GM12878 (cell line): ENCODE measurements around the gene RIIAD1. TPM values are rescaled to one million over a fixed set of nuclear protein-coding genes. Genes with fewer than 3 reads are reported as not detected.

Experiments used
- ATAC-seq: fragments of 200-7000 bp; cut with Tn5 transposase; 3 replicates; pipeline ENCODE4 v1.9.1; 2020; ENCODE audit warnings: mild to moderate bottlenecking, moderate library complexity
- BruUV-seq: library from RNA; stranded (reverse); fragments of 400-500 nt; replicated peaks from 2 replicates; lab custom pipeline; 2021; lab: Mats Ljungman, UMichigan
- CTCF ChIA-PET: fragments of 300-600 bp; sonication (Branson Sonifier 250); formaldehyde crosslinking; extraction: SDS; loops from one replicate; lab custom pipeline; 2021; ENCODE audit warnings: inconsistent platforms; lab: Yijun Ruan, JAX
- POLR2A ChIA-PET: fragments of 350-600 bp; formaldehyde crosslinking; extraction: SDS; loops from one replicate; lab custom pipeline; 2021; ENCODE audit warnings: inconsistent platforms; lab: Charles Lee
- RAD21 ChIA-PET: fragments of 300-600 bp; sonication (Branson Sonifier 250); formaldehyde crosslinking; loops from one replicate; lab custom pipeline; 2023; ENCODE audit warnings: antibody characterized with exemption; ENCODE audit not compliant: unreplicated experiment; lab: Charles Lee
- SMC1A ChIA-PET: fragments of 300-600 bp; sonication (Branson Sonifier 250); formaldehyde crosslinking; loops from one replicate; lab custom pipeline; 2023; ENCODE audit not compliant: unreplicated experiment, uncharacterized antibody; lab: Charles Lee
- DNase-seq: peaks from one replicate; pipeline ENCODE4 v3.0.0-alpha.2; 2011; ENCODE audit warnings: low read depth, low spot score
- FAIRE-seq: peaks from 3 replicates; lab custom pipeline; 2011; peaks lifted over from hg19 to GRCh38; lab: Jason Lieb, UNC
- H2AFZ ChIP-seq: 2 replicates; pipeline ENCODE4 v1.6.0; 2011; ENCODE audit warnings: low read depth, low read length, control low read depth; ENCODE audit not compliant: control insufficient read depth
- H3K27ac ChIP-seq: 2 replicates; pipeline ENCODE4 v1.5.1; 2011; ENCODE audit warnings: control low read depth; ENCODE audit not compliant: control insufficient read depth, insufficient read depth
- H3K27me3 ChIP-seq, 2 experiments: replicated peaks in 1 of 2; 2 replicates each; pipeline versions ENCODE4 v1.6.0 to v1.6.1; 2011; ENCODE audit warnings: low read length in 1 of 2; ENCODE audit not compliant: control insufficient read depth in 2 of 2, insufficient read depth in 2 of 2
- H3K36me3 ChIP-seq, 2 experiments: 2 replicates each; pipeline ENCODE4 v1.5.1; 2011; ENCODE audit warnings: low read length in 1 of 2; ENCODE audit not compliant: control insufficient read depth in 2 of 2, insufficient read depth in 2 of 2
- H3K4me1 ChIP-seq: 2 replicates; pipeline ENCODE4 v1.6.1; 2011; ENCODE audit warnings: mild to moderate bottlenecking, low read length, moderate library complexity, mixed read lengths; ENCODE audit not compliant: control insufficient read depth, insufficient read depth
- H3K4me2 ChIP-seq: 2 replicates; pipeline ENCODE4 v1.6.0; 2011; ENCODE audit warnings: control low read depth; ENCODE audit not compliant: control insufficient read depth, insufficient read depth
- H3K4me3 ChIP-seq: fragments of 200-600 bp; sonication (generic); 2 replicates; pipeline ENCODE4 v1.5.1; 2016
- H3K79me2 ChIP-seq: 2 replicates; pipeline ENCODE4 v1.6.0; 2011; ENCODE audit warnings: low read length; ENCODE audit not compliant: control insufficient read depth, insufficient read depth
- H3K9ac ChIP-seq: 2 replicates; pipeline ENCODE4 v1.8.0; 2011; ENCODE audit warnings: low read length, control low read depth, mixed read lengths; ENCODE audit not compliant: control insufficient read depth, insufficient read depth
- H3K9me3 ChIP-seq: replicated peaks from 3 replicates; pipeline ENCODE4 v1.5.1; 2011; ENCODE audit warnings: mild to moderate bottlenecking, low read length; ENCODE audit not compliant: control insufficient read depth, insufficient read depth
- H4K20me1 ChIP-seq: 2 replicates; pipeline ENCODE4 v1.6.0; 2011; ENCODE audit not compliant: control insufficient read depth, insufficient read depth
- BMI1 ChIP-seq: fragments of 450-650 bp; IDR thresholded peaks from 2 replicates; pipeline ENCODE4 v1.6.1; 2016; ENCODE audit warnings: mild to moderate bottlenecking, moderate library complexity, borderline replicate concordance
- MTA3 ChIP-seq: IDR thresholded peaks from 2 replicates; pipeline ENCODE4 v1.6.1; 2012; ENCODE audit warnings: low read length, inconsistent platforms, borderline replicate concordance
- NFYB ChIP-seq: IDR thresholded peaks from 2 replicates; pipeline ENCODE4 v1.6.1; 2011; ENCODE audit warnings: low read depth, mild to moderate bottlenecking, low read length, improper control_type of control experiment, moderate library complexity; ENCODE audit not compliant: insufficient read depth
- NR2C2 ChIP-seq: IDR thresholded peaks from 2 replicates; pipeline ENCODE4 v1.6.1; 2011; ENCODE audit warnings: borderline replicate concordance, low read depth; ENCODE audit not compliant: control insufficient read depth, insufficient read length
- NR2F1 ChIP-seq: fragments of 450-650 bp; conservative IDR thresholded peaks from 2 replicates; pipeline ENCODE4 v1.6.1; 2017; ENCODE audit warnings: mild to moderate bottlenecking
- RCOR1 ChIP-seq: conservative IDR thresholded peaks from 2 replicates; pipeline ENCODE4 v1.6.1; 2012; ENCODE audit warnings: low read depth, low read length, improper control_type of control experiment
- SIX5 ChIP-seq: IDR thresholded peaks from 2 replicates; pipeline ENCODE4 v1.6.1; 2011; ENCODE audit warnings: mild to moderate bottlenecking, low read depth, low read length, moderate library complexity; ENCODE audit not compliant: severe bottlenecking
- STAT3 ChIP-seq: IDR thresholded peaks from 2 replicates; pipeline ENCODE4 v1.6.1; 2011; ENCODE audit warnings: low read depth, low read length, improper control_type of control experiment
- WGBS: methylation state at CpG from one replicate; pipeline ENCODE4 v1.1.6; 2016; ENCODE audit warnings: low lambda C conversion rate; ENCODE audit not compliant: insufficient replicate concordance, insufficient coverage; ENCODE audit errors: missing lambda C conversion rate; 5-methylcytosine and 5-hydroxymethylcytosine counted together
- in situ Hi-C: fragments of 300-500 bp; cut with MboI; formaldehyde crosslinking; loops from 9 replicates; pipeline ENCODE4 v1.14.3; 2018; ENCODE audit warnings: mixed read lengths
- intact Hi-C: fragments of 100-400 bp; cut with micrococcal nuclease; formaldehyde crosslinking; loops from one replicate; pipeline ENCODE4 v1.14.2; 2022; ENCODE audit not compliant: unreplicated experiment
- polyA plus RNA-seq, 11 experiments: library from polyadenylated mRNA; depleted of rRNA in 4 of 11; unstranded in 6 of 11; stranded (reverse) in 5 of 11; fragments of >200 nt; fragmentation: Nextera tagmentation in 4 of 11; fragmentation: Illumina TruSeq in 1 of 11; extraction: Ambion mirVana in 4 of 11; extraction: Trizol in 1 of 11; gene quantifications; 1 replicate in 1 of 11; 2 replicates in 10 of 11; pipeline versions ENCODE4 v1.2.1 to v1.2.3, GENCODE V29; 2011 to 2016; ENCODE audit warnings: inconsistent platforms in 2 of 11, missing spikeins in 2 of 11, low read depth in 1 of 11
- total RNA-seq, 4 experiments: library from RNA; depleted of rRNA in 3 of 4; stranded (reverse); fragments of >200 nt in 3 of 4; fragmentation: Illumina TruSeq in 1 of 4; extraction: Trizol in 1 of 4; gene quantifications; 2 replicates each; pipeline versions ENCODE4 v1.2.1 to v1.2.3, GENCODE V29; 2013 to 2021
- TF ChIP-seq, protein P1 (sequence below): fragments of 450-650 bp; IDR thresholded peaks from 2 replicates; pipeline ENCODE4 v1.6.1; 2017; ENCODE audit warnings: mild to moderate bottlenecking, moderate library complexity

RIIAD1 gene
- total and polyA plus RNA-seq, 10 of the 15 experiments (the other 5 are each of a cell fraction or from before 2014, with no cell fraction given), result not detected

- TF ChIP-seq NR2C2, result no peak
- TF ChIP-seq SIX5, result no peak
- TF ChIP-seq MTA3, result no peak
- TF ChIP-seq BMI1, result no peak
- TF ChIP-seq NFYB, result no peak
- TF ChIP-seq, protein P1, sequence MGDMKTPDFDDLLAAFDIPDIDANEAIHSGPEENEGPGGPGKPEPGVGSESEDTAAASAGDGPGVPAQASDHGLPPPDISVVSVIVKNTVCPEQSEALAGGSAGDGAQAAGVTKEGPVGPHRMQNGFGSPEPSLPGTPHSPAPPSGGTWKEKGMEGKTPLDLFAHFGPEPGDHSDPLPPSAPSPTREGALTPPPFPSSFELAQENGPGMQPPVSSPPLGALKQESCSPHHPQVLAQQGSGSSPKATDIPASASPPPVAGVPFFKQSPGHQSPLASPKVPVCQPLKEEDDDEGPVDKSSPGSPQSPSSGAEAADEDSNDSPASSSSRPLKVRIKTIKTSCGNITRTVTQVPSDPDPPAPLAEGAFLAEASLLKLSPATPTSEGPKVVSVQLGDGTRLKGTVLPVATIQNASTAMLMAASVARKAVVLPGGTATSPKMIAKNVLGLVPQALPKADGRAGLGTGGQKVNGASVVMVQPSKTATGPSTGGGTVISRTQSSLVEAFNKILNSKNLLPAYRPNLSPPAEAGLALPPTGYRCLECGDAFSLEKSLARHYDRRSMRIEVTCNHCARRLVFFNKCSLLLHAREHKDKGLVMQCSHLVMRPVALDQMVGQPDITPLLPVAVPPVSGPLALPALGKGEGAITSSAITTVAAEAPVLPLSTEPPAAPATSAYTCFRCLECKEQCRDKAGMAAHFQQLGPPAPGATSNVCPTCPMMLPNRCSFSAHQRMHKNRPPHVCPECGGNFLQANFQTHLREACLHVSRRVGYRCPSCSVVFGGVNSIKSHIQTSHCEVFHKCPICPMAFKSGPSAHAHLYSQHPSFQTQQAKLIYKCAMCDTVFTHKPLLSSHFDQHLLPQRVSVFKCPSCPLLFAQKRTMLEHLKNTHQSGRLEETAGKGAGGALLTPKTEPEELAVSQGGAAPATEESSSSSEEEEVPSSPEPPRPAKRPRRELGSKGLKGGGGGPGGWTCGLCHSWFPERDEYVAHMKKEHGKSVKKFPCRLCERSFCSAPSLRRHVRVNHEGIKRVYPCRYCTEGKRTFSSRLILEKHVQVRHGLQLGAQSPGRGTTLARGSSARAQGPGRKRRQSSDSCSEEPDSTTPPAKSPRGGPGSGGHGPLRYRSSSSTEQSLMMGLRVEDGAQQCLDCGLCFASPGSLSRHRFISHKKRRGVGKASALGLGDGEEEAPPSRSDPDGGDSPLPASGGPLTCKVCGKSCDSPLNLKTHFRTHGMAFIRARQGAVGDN, result no peak
- TF ChIP-seq STAT3, result no peak
- TF ChIP-seq RCOR1, result no peak
- TF ChIP-seq NR2F1, result no peak
- ChIA-PET CTCF (interaction anchor here (0.6 to 1.9 kb wide), 6 partner anchors 15 to 276 kb away, joined by 3 to 11 read pairs (median 4); partner anchors contain the start of gene TDRKH), SMC1A (interaction anchor here (0.7 to 1.5 kb wide), 6 partner anchors 10 to 276 kb away, joined by 3 to 8 read pairs (median 3); no protein-coding TSS in a partner anchor), POLR2A (interaction anchor here (1.2 kb wide), 1 partner anchor 119 kb away, joined by 3 read pairs; no protein-coding TSS in a partner anchor), RAD21 (interaction anchor here (0.7 to 1.3 kb wide), 6 partner anchors 12 to 302 kb away, joined by 3 to 4 read pairs (median 3); no protein-coding TSS in a partner anchor)
- Histone ChIP-seq H3K79me2 (no peaks in the 10 kb centered on the region), H3K27me3 (peaks cover 6 to 7% of the 10 kb centered on the region in 2 experiments), H3K4me3 (peak overlapping the region; percentile 76; the same call in 1 of the 2 replicates), H3K27ac (peak overlapping the region; percentile 68; the same call in 1 of the 2 replicates), H3K9me3 (no peaks in the 10 kb centered on the region), H4K20me1 (no peaks in the 10 kb centered on the region), H3K9ac (peak overlapping the region; percentile 11; the same call in 1 of the 2 replicates), H3K4me2 (peak overlapping the region; percentile 99), H2AFZ (peak overlapping the region; percentile 96), H3K36me3 (no peaks in the 10 kb centered on the region), H3K4me1 (peaks cover 16% of the 10 kb centered on the region)
- no peak for ATAC-seq
- BruUV-seq, result no TSS peak
- intact Hi-C loops (loop anchor here (5.0 kb wide), 1 partner anchor 103 kb away; no protein-coding TSS in a partner anchor), in situ Hi-C loops (no loop called here)
- 44% methylated on average over 1 of the region's 1 CpG for WGBS
- FAIRE-seq, result no peak
- DNase-seq, result no peak
These were observed 1.2 kb upstream of the RIIAD1 start for GRCh38 chr1:151720125-151720524.
